Keratinocyte (primary cell): ENCODE measurements around the gene ZNF735.

Experiments used
- EZH2 ChIP-seq: IDR thresholded peaks from one replicate; pipeline ENCODE4 v1.6.1; 2012; ENCODE audit warnings: inconsistent platforms, mild to moderate bottlenecking, low read length, moderate library complexity
- TF ChIP-seq, protein P1 (sequence below), 3 experiments: IDR thresholded peaks in 1 of 3; conservative IDR thresholded peaks in 1 of 3; optimal IDR thresholded peaks in 1 of 3; 2 replicates in 2 of 3; 3 replicates in 1 of 3; pipeline versions ENCODE3 to v1.5.1; 2011; ENCODE audit warnings: low read length in 3 of 3, mild to moderate bottlenecking in 3 of 3, moderate library complexity in 2 of 3, control low read depth in 1 of 3, inconsistent platforms in 1 of 3; ENCODE audit not compliant: insufficient read depth in 2 of 3; ENCODE audit errors: extremely low read depth in 1 of 3

DNA sequence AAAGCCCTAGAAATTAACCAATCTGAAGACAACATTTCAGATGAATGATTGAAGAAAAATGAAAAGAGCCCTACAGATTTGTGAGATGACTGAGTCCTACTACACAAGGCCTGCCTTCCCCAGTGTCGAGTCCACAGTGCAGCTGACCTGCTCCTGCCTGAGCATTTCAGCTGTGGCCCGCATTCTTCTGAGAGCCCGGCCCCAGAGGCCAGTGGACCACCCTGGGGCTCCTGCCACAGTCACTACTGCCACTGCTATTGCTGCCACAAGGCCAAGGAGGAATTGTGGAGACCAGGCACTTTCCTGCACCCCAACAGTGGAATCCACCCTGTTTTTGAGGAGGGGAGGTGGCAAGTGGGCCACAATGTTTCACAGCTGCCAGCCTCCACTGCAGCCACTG, 19.6 kb upstream of the ZNF735 start:
- TF ChIP-seq, protein P1, sequence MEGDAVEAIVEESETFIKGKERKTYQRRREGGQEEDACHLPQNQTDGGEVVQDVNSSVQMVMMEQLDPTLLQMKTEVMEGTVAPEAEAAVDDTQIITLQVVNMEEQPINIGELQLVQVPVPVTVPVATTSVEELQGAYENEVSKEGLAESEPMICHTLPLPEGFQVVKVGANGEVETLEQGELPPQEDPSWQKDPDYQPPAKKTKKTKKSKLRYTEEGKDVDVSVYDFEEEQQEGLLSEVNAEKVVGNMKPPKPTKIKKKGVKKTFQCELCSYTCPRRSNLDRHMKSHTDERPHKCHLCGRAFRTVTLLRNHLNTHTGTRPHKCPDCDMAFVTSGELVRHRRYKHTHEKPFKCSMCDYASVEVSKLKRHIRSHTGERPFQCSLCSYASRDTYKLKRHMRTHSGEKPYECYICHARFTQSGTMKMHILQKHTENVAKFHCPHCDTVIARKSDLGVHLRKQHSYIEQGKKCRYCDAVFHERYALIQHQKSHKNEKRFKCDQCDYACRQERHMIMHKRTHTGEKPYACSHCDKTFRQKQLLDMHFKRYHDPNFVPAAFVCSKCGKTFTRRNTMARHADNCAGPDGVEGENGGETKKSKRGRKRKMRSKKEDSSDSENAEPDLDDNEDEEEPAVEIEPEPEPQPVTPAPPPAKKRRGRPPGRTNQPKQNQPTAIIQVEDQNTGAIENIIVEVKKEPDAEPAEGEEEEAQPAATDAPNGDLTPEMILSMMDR (optimal IDR thresholded peaks at IDR 0.05 in 1 of 3, IDR thresholded peaks at IDR 0.05 in 1 of 3, conservative IDR thresholded peaks at IDR 0.05 in 1 of 3; ENCODE audit: extremely low read depth in 1 of 3, insufficient read depth in 2 of 3, low read length in 3 of 3) = no peak
- no peak for TF ChIP-seq EZH2
